OCI-LY3 (cell line): Measurements from ENCODE around the gene DPP6.

Experiments
- CTCF ChIP-seq: fragments of 200-600, 300-600 bp; sonication (generic); IDR thresholded peaks from 2 replicates; pipeline ENCODE4 v1.5.1; 2014; ENCODE audit warnings: antibody characterized with exemption, low read length, low read depth
- EZH2phosphoT487 ChIP-seq: fragments of 200-600 bp; shearing (Covaris generic); IDR thresholded peaks from 2 replicates; pipeline ENCODE4 v1.6.1; 2018; ENCODE audit warnings: antibody characterized with exemption, mixed run types, low read depth

- no peak for TF ChIP-seq CTCF
- TF ChIP-seq EZH2phosphoT487 = no peak
Observed at GRCh38 chr7:154907651-154908620, 855.7 kb downstream of the DPP6 start.
